Measurements from ENCODE around the gene SLC38A1. TPM values are rescaled to one million over a fixed set of nuclear protein-coding genes. Genes with fewer than 3 reads are reported as not detected.

SLC38A1 gene
- 333 and 336 TPM in 2 replicates for total RNA-seq

GRCh38 chr12:46268583-46269428 lies at the start of gene SLC38A1:
TSS of gene SLC38A1 (minus strand) at chr12:46269043. CDS start at chr12:46239800, 29,243 bp downstream.

Other genes with a start within 250 kb of the SLC38A1 start
- gene SLC38A2, start 103.7 kb upstream of the SLC38A1 start, total RNA-seq = 1,092 and 1,537 TPM in 2 replicates

Measured in nasal cavity respiratory epithelium epithelial cell of viscerocranial mucosa (primary cell).